ENCODE measurements around the gene CXorf66.

The CXorf66 gene

DNA sequence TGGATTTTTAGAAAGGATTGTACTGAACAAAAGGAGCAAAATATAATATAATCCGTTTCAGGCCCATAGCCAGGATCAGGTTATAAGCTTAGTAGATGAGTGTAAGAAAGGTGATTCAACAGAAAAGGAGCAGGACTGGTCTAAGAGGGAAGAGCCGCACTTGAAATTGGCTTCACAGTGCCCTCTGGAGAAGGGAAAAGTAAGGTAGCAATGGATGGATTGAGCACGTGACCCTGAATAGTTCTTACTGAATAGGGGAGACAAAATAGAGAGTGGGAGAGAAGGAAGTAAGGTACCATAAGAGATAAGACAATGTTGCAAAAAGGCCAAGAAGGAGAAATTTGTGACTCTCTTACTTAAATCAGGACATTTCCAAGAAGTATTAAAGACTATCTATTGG, 15.6 kb downstream of the CXorf66 start:
- no peak overlapping the region for H2BK15ac ChIP-seq (replicated peaks; ENCODE audit: low read depth)
- no peaks in the 10 kb centered on the region for H3K27me3 ChIP-seq (ENCODE audit: insufficient read depth, low read length, poor library complexity)
- no peaks in the 10 kb centered on the region for H3K79me2 ChIP-seq (ENCODE audit: control insufficient read depth, insufficient read depth, low read length)
- no peak overlapping the region for H3K18ac ChIP-seq (ENCODE audit: low read length)
- no peak overlapping the region for H2BK120ac ChIP-seq (ENCODE audit: low read depth, low read length)
- no peak overlapping the region for H3K23ac ChIP-seq (ENCODE audit: low read length)
- no peak overlapping the region for H3K4ac ChIP-seq (ENCODE audit: low read depth, low read length)
- H2AK5ac ChIP-seq (ENCODE audit: low read length) = no peak overlapping the region
- H3K36me3 ChIP-seq (ENCODE audit: control insufficient read depth, insufficient read depth, low read length) = no peaks in the 10 kb centered on the region
- no peak overlapping the region for H3K9ac ChIP-seq (ENCODE audit: low read length)
- no peak overlapping the region for H3K4me2 ChIP-seq (ENCODE audit: low read length)
- peak; percentile 58 for DNase-seq
- H4K8ac ChIP-seq (ENCODE audit: low read depth, low read length) = no peak overlapping the region
- no peaks in the 10 kb centered on the region for H3K79me1 ChIP-seq (ENCODE audit: low read length)
- H2BK5ac ChIP-seq (ENCODE audit: low read length) = no peak overlapping the region
- no peak overlapping the region for H3K27ac ChIP-seq (ENCODE audit: low read depth, low read length)
- WGBS (ENCODE audit: extremely low coverage, insufficient coverage, low lambda C conversion rate) = no CpG with 5 or more reads among the region's 3 CpGs
- no peak overlapping the region for H3K4me3 ChIP-seq (ENCODE audit: low read length)
- no peak overlapping the region for H4K5ac ChIP-seq (ENCODE audit: low read length)
- H3K4me1 ChIP-seq (ENCODE audit: control insufficient read depth, low read depth, low read length) = no peaks in the 10 kb centered on the region
- no peak overlapping the region for H3K56ac ChIP-seq (ENCODE audit: low read length)

DNA sequence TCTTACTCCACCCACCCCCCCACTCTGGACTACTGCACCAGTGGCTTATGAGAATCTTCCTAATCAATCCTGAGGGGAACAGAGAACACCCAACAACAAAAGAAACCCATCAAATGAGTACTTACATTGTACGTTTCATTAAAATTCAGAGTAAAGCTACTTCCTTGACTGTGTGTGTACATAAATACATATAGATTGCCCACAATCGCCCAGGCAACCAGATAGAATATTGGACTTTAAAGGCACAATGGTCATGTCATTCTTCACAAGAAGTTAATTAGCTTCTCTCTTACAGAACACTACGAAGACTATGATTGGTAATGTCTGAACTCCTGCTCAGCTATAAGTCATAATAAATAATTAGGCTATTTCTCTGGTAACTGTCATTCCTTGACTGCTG, 20.2 kb downstream of the CXorf66 start:
- H3K4me3 ChIP-seq (ENCODE audit: low read length) = no peak overlapping the region
- H4K8ac ChIP-seq (ENCODE audit: low read depth, low read length) = no peak overlapping the region
- H3K4me2 ChIP-seq (ENCODE audit: low read length) = no peak overlapping the region
- H3K27me3 ChIP-seq (ENCODE audit: insufficient read depth, low read length, poor library complexity) = no peaks in the 10 kb centered on the region
- H3K27ac ChIP-seq (ENCODE audit: low read depth, low read length) = no peak overlapping the region
- no peaks in the 10 kb centered on the region for H3K79me2 ChIP-seq (ENCODE audit: control insufficient read depth, insufficient read depth, low read length)
- H4K5ac ChIP-seq (ENCODE audit: low read length) = no peak overlapping the region
- H3K36me3 ChIP-seq (ENCODE audit: control insufficient read depth, insufficient read depth, low read length) = no peaks in the 10 kb centered on the region
- H3K23ac ChIP-seq (ENCODE audit: low read length) = no peak overlapping the region
- WGBS (ENCODE audit: extremely low coverage, insufficient coverage, low lambda C conversion rate) = no CpG with 5 or more reads among the region's 3 CpGs
- H2BK120ac ChIP-seq (ENCODE audit: low read depth, low read length) = no peak overlapping the region
- no peak overlapping the region for H2BK5ac ChIP-seq (ENCODE audit: low read length)
- no peak overlapping the region for H3K56ac ChIP-seq (ENCODE audit: low read length)
- H3K18ac ChIP-seq (ENCODE audit: low read length) = no peak overlapping the region
- no peak overlapping the region for H3K4ac ChIP-seq (ENCODE audit: low read depth, low read length)
- H2AK5ac ChIP-seq (ENCODE audit: low read length) = no peak overlapping the region
- no peak overlapping the region for H3K9ac ChIP-seq (ENCODE audit: low read length)
- no peak for DNase-seq
- H3K79me1 ChIP-seq (ENCODE audit: low read length) = no peaks in the 10 kb centered on the region
- H2BK15ac ChIP-seq (replicated peaks; ENCODE audit: low read depth) = no peak overlapping the region
- no peaks in the 10 kb centered on the region for H3K4me1 ChIP-seq (ENCODE audit: control insufficient read depth, low read depth, low read length)

DNA sequence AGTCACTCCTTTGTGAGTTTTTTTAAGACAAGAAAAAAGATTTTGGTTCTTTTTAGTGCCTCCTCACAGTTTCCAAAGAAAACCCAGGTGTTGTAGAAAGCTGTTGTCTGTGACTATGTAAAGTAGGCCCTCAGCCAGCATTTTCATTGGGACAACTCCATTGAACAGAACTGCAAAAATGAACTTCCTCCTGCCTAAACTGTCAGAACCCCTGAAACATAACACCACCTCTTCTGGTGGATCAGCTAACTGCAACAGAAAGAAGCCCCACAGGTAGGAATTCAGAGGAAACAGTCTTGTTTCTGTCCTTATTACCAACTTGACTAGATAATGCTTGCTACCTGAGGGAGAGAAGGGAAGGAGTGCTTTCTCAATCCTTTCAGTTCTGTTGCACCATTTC, 29.1 kb downstream of the CXorf66 start:
- Histone ChIP-seq H4K5ac (ENCODE audit: low read length) (no peak overlapping the region), H3K23ac (ENCODE audit: low read length) (no peak overlapping the region), H2BK5ac (ENCODE audit: low read length) (no peak overlapping the region), H3K56ac (ENCODE audit: low read length) (no peak overlapping the region), H3K79me1 (ENCODE audit: low read length) (no peaks in the 10 kb centered on the region), H3K4ac (ENCODE audit: low read depth, low read length) (no peak overlapping the region), H3K4me2 (ENCODE audit: low read length) (no peak overlapping the region), H4K8ac (ENCODE audit: low read depth, low read length) (no peak overlapping the region), H3K9ac (ENCODE audit: low read length) (no peak overlapping the region), H2BK15ac (replicated peaks; ENCODE audit: low read depth) (no peak overlapping the region), H3K4me1 (ENCODE audit: control insufficient read depth, low read depth, low read length) (no peaks in the 10 kb centered on the region), H3K18ac (ENCODE audit: low read length) (no peak overlapping the region), H3K79me2 (ENCODE audit: control insufficient read depth, insufficient read depth, low read length) (peaks cover 2% of the 10 kb centered on the region), H3K4me3 (ENCODE audit: low read length) (no peak overlapping the region), H2AK5ac (ENCODE audit: low read length) (no peak overlapping the region), H3K36me3 (ENCODE audit: control insufficient read depth, insufficient read depth, low read length) (no peaks in the 10 kb centered on the region), H3K27me3 (ENCODE audit: insufficient read depth, low read length, poor library complexity) (no peaks in the 10 kb centered on the region), H2BK120ac (ENCODE audit: low read depth, low read length) (no peak overlapping the region), H3K27ac (ENCODE audit: low read depth, low read length) (no peak overlapping the region)
- peak; percentile 54 for DNase-seq

DNA sequence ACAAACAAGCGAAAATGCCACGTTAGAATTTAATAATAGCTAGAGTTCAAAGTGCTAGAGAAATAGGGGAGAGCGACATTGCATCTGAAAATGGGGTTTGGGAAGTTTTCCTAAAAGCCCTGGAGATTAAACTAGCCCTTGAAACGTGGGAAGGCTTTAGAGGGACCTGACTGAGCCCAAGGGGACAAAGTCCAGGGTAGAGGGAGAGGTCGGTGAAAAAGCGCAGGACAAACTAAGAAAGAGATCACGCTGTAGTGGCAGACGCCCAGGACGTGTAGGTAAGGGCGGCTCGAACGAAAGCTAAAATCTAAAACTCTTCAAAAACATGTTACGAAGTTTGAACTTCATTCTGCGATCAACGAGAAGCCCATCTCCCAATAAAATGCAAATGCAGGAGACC, 31.4 kb downstream of the CXorf66 start:
- H3K18ac ChIP-seq (ENCODE audit: low read length) = no peak overlapping the region
- H3K4me1 ChIP-seq (ENCODE audit: control insufficient read depth, low read depth, low read length) = peaks cover 4% of the 10 kb centered on the region
- H3K79me1 ChIP-seq (ENCODE audit: low read length) = no peaks in the 10 kb centered on the region
- peak overlapping the region; percentile 73 for H2BK120ac ChIP-seq (ENCODE audit: low read depth, low read length)
- no peak overlapping the region for H3K4me3 ChIP-seq (ENCODE audit: low read length)
- no peak overlapping the region for H2BK15ac ChIP-seq (replicated peaks; ENCODE audit: low read depth)
- no peak overlapping the region for H3K27ac ChIP-seq (ENCODE audit: low read depth, low read length)
- no peak overlapping the region for H4K8ac ChIP-seq (ENCODE audit: low read depth, low read length)
- H3K4me2 ChIP-seq (ENCODE audit: low read length) = no peak overlapping the region
- WGBS (ENCODE audit: extremely low coverage, insufficient coverage, low lambda C conversion rate) = no CpG with 5 or more reads among the region's 15 CpGs
- no peak overlapping the region for H2AK5ac ChIP-seq (ENCODE audit: low read length)
- H3K4ac ChIP-seq (ENCODE audit: low read depth, low read length) = no peak overlapping the region
- peaks cover 19% of the 10 kb centered on the region for H3K79me2 ChIP-seq (ENCODE audit: control insufficient read depth, insufficient read depth, low read length)
- H2BK5ac ChIP-seq (ENCODE audit: low read length) = no peak overlapping the region
- no peak overlapping the region for H3K23ac ChIP-seq (ENCODE audit: low read length)
- DNase-seq = no peak
- peak overlapping the region; percentile 9 for H3K56ac ChIP-seq (ENCODE audit: low read length)
- H3K36me3 ChIP-seq (ENCODE audit: control insufficient read depth, insufficient read depth, low read length) = no peaks in the 10 kb centered on the region
- H4K5ac ChIP-seq (ENCODE audit: low read length) = no peak overlapping the region
- H3K9ac ChIP-seq (ENCODE audit: low read length) = peak overlapping the region; percentile 54
- H3K27me3 ChIP-seq (ENCODE audit: insufficient read depth, low read length, poor library complexity) = no peaks in the 10 kb centered on the region

DNA sequence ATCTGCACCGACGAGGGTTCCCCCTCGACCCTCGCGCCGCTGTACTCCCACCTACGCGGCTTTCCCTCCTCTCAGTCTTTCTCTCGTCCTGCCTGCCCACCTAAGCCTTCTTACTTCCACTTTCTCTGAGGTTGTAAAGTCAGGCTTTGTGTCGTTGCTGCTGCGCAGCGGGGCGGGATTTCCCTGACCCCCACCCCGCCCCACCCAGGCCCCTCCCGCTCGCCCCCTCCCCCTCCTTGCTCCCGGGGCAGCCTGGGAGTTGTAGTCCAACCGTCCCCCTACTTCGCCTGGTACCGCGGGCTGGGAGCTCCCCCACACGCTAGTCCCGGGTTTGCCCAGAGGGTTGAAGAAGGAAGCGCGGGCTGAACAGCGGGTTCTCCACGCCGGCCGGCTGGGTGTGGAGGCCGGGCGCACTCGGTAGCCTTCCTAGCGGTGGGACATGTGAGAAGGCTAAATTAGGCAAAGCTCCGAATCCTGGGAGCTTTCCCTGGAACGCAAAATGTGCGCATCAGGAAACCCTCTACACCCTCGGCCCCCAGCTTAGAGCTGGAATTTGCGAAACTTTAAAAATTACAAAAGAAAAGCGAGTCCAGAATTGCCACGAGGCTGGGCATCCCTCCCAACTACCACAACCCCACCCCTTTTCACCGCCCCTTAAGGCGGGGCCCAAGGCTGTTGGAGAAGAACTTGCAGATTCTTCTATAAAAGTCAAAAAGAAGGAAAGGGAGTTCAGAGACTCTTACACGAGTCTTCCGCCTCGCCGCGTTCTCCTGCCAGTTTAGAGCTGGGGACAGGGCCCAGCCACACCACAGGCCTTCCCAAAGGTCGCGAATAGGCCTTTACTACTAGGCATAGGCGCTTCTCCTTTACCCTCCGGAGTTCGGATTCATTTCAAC, 32.2 kb downstream of the CXorf66 start, which contains the start of gene ATP11C:
Gene ATP11C, minus strand, starts transcription at position 153 of the 896 bp plus-strand sequence. CDS start 1,011 bp downstream, outside the sequence.
- Histone ChIP-seq H2BK120ac (ENCODE audit: low read depth, low read length) (peak within 1 kb of the TSS; percentile 73), H3K79me2 (ENCODE audit: control insufficient read depth, insufficient read depth, low read length) (peaks cover 19% of the 10 kb centered on the region), H3K4ac (ENCODE audit: low read depth, low read length) (peak within 1 kb of the TSS; percentile 75), H3K56ac (ENCODE audit: low read length) (peak within 1 kb of the TSS; percentile 92), H3K18ac (ENCODE audit: low read length) (peak within 1 kb of the TSS; percentile 95), H3K79me1 (ENCODE audit: low read length) (no peaks in the 10 kb centered on the region), H3K36me3 (ENCODE audit: control insufficient read depth, insufficient read depth, low read length) (no peaks in the 10 kb centered on the region), H3K9ac (ENCODE audit: low read length) (peak within 1 kb of the TSS; percentile 81), H3K27ac (ENCODE audit: low read depth, low read length) (peak within 1 kb of the TSS; percentile 91), H3K23ac (ENCODE audit: low read length) (peak within 1 kb of the TSS; percentile 66), H3K27me3 (ENCODE audit: insufficient read depth, low read length, poor library complexity) (no peaks in the 10 kb centered on the region), H3K4me3 (ENCODE audit: low read length) (peak within 1 kb of the TSS; percentile 62), H4K5ac (ENCODE audit: low read length) (no peak within 1 kb of the TSS), H3K4me2 (ENCODE audit: low read length) (peak within 1 kb of the TSS; percentile 46), H2AK5ac (ENCODE audit: low read length) (no peak within 1 kb of the TSS), H2BK15ac (replicated peaks; ENCODE audit: low read depth) (no peak within 1 kb of the TSS), H3K4me1 (ENCODE audit: control insufficient read depth, low read depth, low read length) (peaks cover 4% of the 10 kb centered on the region), H4K8ac (ENCODE audit: low read depth, low read length) (no peak within 1 kb of the TSS), H2BK5ac (ENCODE audit: low read length) (no peak within 1 kb of the TSS)
- WGBS (ENCODE audit: extremely low coverage, insufficient coverage, low lambda C conversion rate) = no CpG with 5 or more reads among the region's 52 CpGs
- peak; percentile 91 for DNase-seq
